Omental fat pad (tissue), 4 donors: Measurements from ENCODE around the gene PACSIN1. TPM values are rescaled to one million over a fixed set of nuclear protein-coding genes. Genes with fewer than 3 reads are reported as not detected.

Experiments
- ATAC-seq: fragments of 150-250 bp; one replicate; pipeline ENCODE4 v1.9.1; 2016; ENCODE audit warnings: mild to moderate bottlenecking, moderate library complexity; ENCODE audit not compliant: low FRiP score
- DNase-seq: peaks from one replicate; pipeline ENCODE4 v3.0.0-alpha.2; 2019; ENCODE audit warnings: low spot score
- CTCF ChIP-seq, 3 donors: fragments of 450-650 bp; IDR thresholded peaks; one replicate each; pipeline ENCODE4 v1.5.1; 2016 to 2017; ENCODE audit warnings: antibody characterized with exemption in 3 of 3, mild to moderate bottlenecking in 3 of 3, moderate library complexity in 2 of 3
- total RNA-seq, 4 donors: library from RNA; depleted of rRNA; stranded (reverse); fragments of >200 nt; gene quantifications; one replicate each; pipeline ENCODE4 v1.1.0, GENCODE V29; 2016

Gene PACSIN1
- total RNA-seq, 4 donors from 2014 or later = not detected

DNA sequence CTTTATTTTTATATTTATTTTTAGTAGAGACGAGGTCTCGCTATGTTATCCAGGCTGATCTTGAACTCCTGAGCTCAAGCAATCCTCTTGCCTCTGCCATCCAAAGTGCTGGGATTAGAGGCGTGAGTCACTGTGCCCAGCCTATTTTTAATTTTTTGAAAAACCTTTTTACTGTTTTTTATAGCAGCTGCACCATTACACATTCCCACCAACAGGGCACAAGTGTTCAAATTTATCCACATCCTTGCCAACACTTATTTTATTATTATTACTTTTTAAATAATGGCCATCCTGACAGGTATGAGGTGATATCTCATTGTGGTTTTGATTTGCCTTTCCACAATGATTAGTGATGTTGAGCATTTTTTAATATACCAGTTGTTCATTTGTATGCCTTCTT is 42.5 kb downstream of the PACSIN1 start:
- ATAC-seq = no peak
- DNase-seq = no peak
- TF ChIP-seq CTCF (IDR thresholded peaks at IDR 0.05) = no peak

DNA sequence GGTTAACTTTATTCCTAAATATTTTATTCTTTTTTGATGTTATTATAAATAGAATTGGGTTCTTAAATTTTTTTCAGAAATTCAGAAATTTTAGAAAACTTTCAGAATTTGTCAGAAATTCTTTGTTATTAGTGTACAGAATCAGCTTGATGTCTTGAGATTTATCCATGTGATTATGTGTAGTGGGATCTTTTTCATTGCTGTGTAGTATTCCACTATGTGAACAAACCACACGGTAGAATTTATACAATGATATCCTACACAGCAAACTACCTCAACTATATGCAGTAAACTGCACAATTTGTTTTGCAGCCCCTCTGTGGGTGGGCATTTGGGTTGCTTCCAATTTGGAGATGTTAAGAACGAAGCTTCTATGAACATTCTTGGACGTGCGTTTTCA is 43.9 kb downstream of the PACSIN1 start:
- ATAC-seq = no peak
- TF ChIP-seq CTCF (IDR thresholded peaks at IDR 0.05) = no peak
- no peak for DNase-seq

DNA sequence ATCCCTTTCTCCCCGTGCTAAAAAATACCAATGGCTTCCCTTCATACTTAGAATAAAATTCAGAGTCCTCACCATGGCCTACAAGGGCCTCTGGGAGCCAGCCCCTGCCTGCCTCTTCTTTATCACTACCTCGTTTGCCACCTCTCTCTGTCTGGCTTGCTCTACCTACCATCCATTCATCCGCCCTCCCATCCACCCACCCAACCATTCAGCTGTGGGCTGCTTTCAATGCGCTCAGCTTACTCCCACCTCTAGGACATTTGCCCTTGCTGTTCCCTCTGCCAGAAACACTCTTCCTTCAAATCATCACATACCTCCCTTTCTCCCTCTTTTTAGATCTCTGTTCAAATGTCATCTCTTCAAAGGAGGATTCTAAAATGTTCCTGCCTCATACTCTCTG is 44.4 kb downstream of the PACSIN1 start:
- DNase-seq (no peak), ATAC-seq (no peak)
- no peak for TF ChIP-seq CTCF (IDR thresholded peaks at IDR 0.05)

DNA sequence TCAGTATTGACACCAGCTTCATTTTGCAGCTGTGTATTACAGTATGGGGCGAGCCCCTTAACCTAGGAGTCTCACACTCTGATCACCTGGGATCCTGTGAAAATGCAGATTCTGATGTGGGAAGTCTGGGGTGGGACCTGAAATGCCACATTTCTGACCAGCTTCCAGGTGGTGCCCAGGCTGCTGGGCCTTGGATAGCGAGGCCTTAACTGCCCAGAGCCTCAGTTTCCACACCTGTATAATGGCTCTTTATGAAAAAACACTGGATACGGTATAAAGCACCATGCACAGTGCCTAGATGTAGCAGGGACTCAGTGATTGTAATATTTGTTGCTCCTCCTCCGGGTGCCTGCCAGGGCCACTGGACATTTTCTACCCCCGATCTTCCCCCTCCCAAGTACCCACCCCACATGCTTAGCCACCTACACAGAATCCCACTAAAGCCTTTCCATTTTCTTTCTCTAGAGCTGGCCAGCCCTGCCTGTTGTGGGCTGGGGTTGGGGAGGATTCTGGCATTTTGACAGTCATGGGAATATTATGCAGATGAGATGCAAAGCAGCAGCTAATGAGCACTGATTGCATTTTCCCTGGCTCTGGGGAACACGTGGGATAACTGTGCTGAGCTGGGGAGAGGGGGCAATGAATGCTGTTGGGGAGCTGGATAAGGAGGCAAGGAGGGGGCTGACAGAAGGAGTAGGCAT is 45.5 kb downstream of the PACSIN1 start:
- no peak for TF ChIP-seq CTCF (IDR thresholded peaks at IDR 0.05)
- ATAC-seq (no peak), DNase-seq (no peak)

- TF ChIP-seq CTCF (IDR thresholded peaks at IDR 0.05) = no peak
- no peak for DNase-seq
- peak; percentile 14 for ATAC-seq
Measured at GRCh38 chr6:34511915-34512737, 46.2 kb downstream of the PACSIN1 start.

GRCh38 chr6:34512738-34513115 is 46.9 kb downstream of the PACSIN1 start:
- TF ChIP-seq CTCF (IDR thresholded peaks at IDR 0.05) = no peak
- no peak for ATAC-seq
- DNase-seq = no peak

- no peak for TF ChIP-seq CTCF (IDR thresholded peaks at IDR 0.05)
- DNase-seq = no peak
Measured at GRCh38 chr6:34513646-34514045, 47.8 kb downstream of the PACSIN1 start.

More at GRCh38 chr6:34513646-34514045, 47.8 kb downstream of the PACSIN1 start:
- no peak for ATAC-seq
